Spleen (tissue), 7 donors: ENCODE data around the gene TBC1D22A.

Source experiments
- CTCF ChIP-seq, 11 experiments: fragments of 200-600 bp in 7 of 11; fragments of 450-650 bp in 4 of 11; sonication (generic) in 4 of 11; IDR thresholded peaks in 8 of 11; conservative IDR thresholded peaks in 3 of 11; 1 replicate in 7 of 11; 2 replicates in 4 of 11; pipeline versions ENCODE4 v1.4.0 to v1.8.0; 2016 to 2021; ENCODE audit warnings: antibody characterized with exemption in 11 of 11, inconsistent platforms in 4 of 11, mild to moderate bottlenecking in 1 of 11
- POLR2A ChIP-seq, 3 donors: fragments of 450-650 bp; IDR thresholded peaks; one replicate each; pipeline ENCODE4 v1.5.1; 2017; ENCODE audit warnings: antibody characterized with exemption in 3 of 3, mild to moderate bottlenecking in 1 of 3
- POLR2AphosphoS5 ChIP-seq, 3 donors: sonication (generic); formaldehyde crosslinking; IDR thresholded peaks; one replicate each; pipeline ENCODE4 v1.5.1; 2017; ENCODE audit warnings: antibody characterized with exemption in 3 of 3
- donor health status: DM: no; HTN: no; CAD: no; lungs with moderate emphysema.
- donor health status: DM: no; HTN: no; CAD: no.
- donor health status: DM: no; HTN: no; CAD: no.

DNA sequence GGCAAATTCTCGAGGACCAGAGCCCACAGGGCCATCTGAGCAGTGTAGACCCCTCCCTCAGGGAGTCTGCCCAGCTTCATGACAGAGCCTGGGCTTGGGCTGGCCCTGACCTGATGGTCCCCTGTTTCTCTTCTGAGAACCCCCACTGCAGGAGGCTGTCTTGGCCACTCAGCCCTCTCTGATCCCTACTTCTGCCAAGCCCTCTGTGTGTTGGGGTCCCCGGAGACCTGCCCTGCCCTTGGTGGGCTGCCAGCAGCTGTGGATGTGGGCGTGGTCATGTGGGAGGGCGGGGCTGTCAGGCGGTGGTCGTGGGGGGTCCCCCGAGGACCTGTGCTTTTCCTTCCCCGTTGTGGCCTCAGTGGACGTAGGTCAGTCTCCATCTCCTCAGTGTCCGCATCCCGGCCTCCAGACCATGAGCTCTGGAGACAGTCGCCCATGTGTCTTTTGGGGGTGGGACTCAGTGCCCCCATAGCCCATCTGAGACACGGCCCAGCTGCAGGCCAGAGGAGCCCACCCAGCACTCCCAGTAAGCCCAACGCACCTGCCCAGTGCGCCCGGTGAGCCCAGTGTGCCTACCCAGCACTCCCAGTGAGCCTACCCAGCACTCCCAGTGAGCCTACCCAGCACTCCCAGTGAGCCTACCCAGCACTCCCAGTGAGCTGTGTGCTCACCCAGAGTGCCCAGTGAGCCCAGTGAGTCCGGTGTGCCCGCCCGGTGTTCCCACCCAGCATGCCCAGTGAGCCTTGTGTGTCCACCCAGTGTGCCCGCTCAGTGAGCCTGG is 409.2 kb downstream of the TBC1D22A start:
- no peak for TF ChIP-seq CTCF (IDR thresholded peaks at IDR 0.05 in 8 of 11, conservative IDR thresholded peaks at IDR 0.05 in 3 of 11)
- TF ChIP-seq POLR2A (IDR thresholded peaks at IDR 0.05), result no peak
- no peak for TF ChIP-seq POLR2AphosphoS5 (IDR thresholded peaks at IDR 0.05)
